ENCODE data around the gene NACC1.

- TF ChIP-seq CTCF (IDR thresholded peaks at IDR 0.05) (no peak), POLR2A (IDR thresholded peaks at IDR 0.05) (no peak), POLR2AphosphoS5 (IDR thresholded peaks at IDR 0.05) (no peak), EP300 (IDR thresholded peaks at IDR 0.05; ENCODE audit: low read depth) (no peak)
These were observed 14.6 kb downstream of the NACC1 start for GRCh38 chr19:13132471-13133180.

Data from transverse colon (tissue), 4 donors.